ENCODE data around the gene KCNJ10. TPM values are rescaled to one million over a fixed set of nuclear protein-coding genes. Genes with fewer than 3 reads are reported as not detected.

The KCNJ10 gene
- not detected in 5 replicates for total RNA-seq (2022; extraction: Qiagen RNA extraction; ENCODE audit: low read depth)

GRCh38 chr1:160069460-160070231 is at the start of gene KCNJ10:
TSS of gene KCNJ10 (minus strand) at chr1:160070160. CDS start at chr1:160042532, 27,628 bp downstream.

GRCh38 chr1:160115545-160116282 is 45.8 kb upstream of the KCNJ10 start, which contains the start of gene ATP1A2:
TSS of gene ATP1A2 (plus strand) at chr1:160115759. CDS start at chr1:160115862, 103 bp downstream.

GRCh38 chr1:160097911-160098851 is 28.2 kb upstream of the KCNJ10 start, which contains the start of gene IGSF8:
TSS of gene IGSF8 (minus strand) at chr1:160098619. CDS start at chr1:160098472, 147 bp downstream.

GRCh38 chr1:160081261-160081936 is 11.4 kb upstream of the KCNJ10 start, which contains the start of gene KCNJ9:
TSS of gene KCNJ9 (plus strand) at chr1:160081538. CDS start at chr1:160084031, 2,493 bp downstream.

GRCh38 chr1:160031365-160032164 is 38.4 kb downstream of the KCNJ10 start, which contains the start of gene PIGM:
TSS of gene PIGM (minus strand) at chr1:160031990. CDS start at chr1:160031739, 251 bp downstream.

GRCh38 chr1:159953536-159954515 is 116.1 kb downstream of the KCNJ10 start, which contains the start of gene SLAMF9:
TSS of gene SLAMF9 (minus strand) at chr1:159954237. CDS start at chr1:159954137, 100 bp downstream.

Other genes with a start within 250 kb of the KCNJ10 start
- 0.03 to 0.08 TPM (median 0.06 TPM) in 3 of 5 replicates, not detected in the others for gene SLAMF8, start 243.3 kb downstream of the KCNJ10 start, total RNA-seq (2022; extraction: Qiagen RNA extraction; ENCODE audit: low read depth)
- not detected in 5 replicates for gene VSIG8, start 207.5 kb downstream of the KCNJ10 start, total RNA-seq (2022; extraction: Qiagen RNA extraction; ENCODE audit: low read depth)
- gene CFAP45, start 170.0 kb downstream of the KCNJ10 start, total RNA-seq (2022; extraction: Qiagen RNA extraction; ENCODE audit: low read depth): 0.64 to 0.91 TPM (median 0.78 TPM) in 5 replicates
- gene TAGLN2, start 144.7 kb downstream of the KCNJ10 start, total RNA-seq (2022; extraction: Qiagen RNA extraction; ENCODE audit: low read depth): 941 to 1,085 TPM (median 1,033 TPM) in 5 replicates
- 0.17 to 0.27 TPM (median 0.21 TPM) in 5 replicates for gene IGSF9, start 124.5 kb downstream of the KCNJ10 start, total RNA-seq (2022; extraction: Qiagen RNA extraction; ENCODE audit: low read depth)
- gene SLAMF9, start 115.9 kb downstream of the KCNJ10 start, total RNA-seq (2022; extraction: Qiagen RNA extraction; ENCODE audit: low read depth): 0.25 to 1.3 TPM (median 0.82 TPM) in 5 replicates
- gene PIGM, start 38.2 kb downstream of the KCNJ10 start, total RNA-seq (2022; extraction: Qiagen RNA extraction; ENCODE audit: low read depth): 4.0 to 4.8 TPM (median 4.5 TPM) in 5 replicates
- not detected in 5 replicates for gene KCNJ9, start 11.4 kb upstream of the KCNJ10 start, total RNA-seq (2022; extraction: Qiagen RNA extraction; ENCODE audit: low read depth)
- gene IGSF8, start 28.5 kb upstream of the KCNJ10 start, total RNA-seq (2022; extraction: Qiagen RNA extraction; ENCODE audit: low read depth): 6.1 to 9.4 TPM (median 8.9 TPM) in 5 replicates
- gene ATP1A2, start 45.6 kb upstream of the KCNJ10 start, total RNA-seq (2022; extraction: Qiagen RNA extraction; ENCODE audit: low read depth): 0.03 to 0.18 TPM (median 0.06 TPM) in 4 of 5 replicates, not detected in the other
- gene ATP1A4, start 81.4 kb upstream of the KCNJ10 start, total RNA-seq (2022; extraction: Qiagen RNA extraction; ENCODE audit: low read depth): not detected in 5 replicates
- not detected in 5 replicates for gene CASQ1, start 120.4 kb upstream of the KCNJ10 start, total RNA-seq (2022; extraction: Qiagen RNA extraction; ENCODE audit: low read depth)
- gene PEA15, start 135.2 kb upstream of the KCNJ10 start, total RNA-seq (2022; extraction: Qiagen RNA extraction; ENCODE audit: low read depth): 166 to 186 TPM (median 176 TPM) in 5 replicates
- 40.3 to 54.8 TPM (median 47.8 TPM) in 5 replicates for gene DCAF8, start 192.4 kb upstream of the KCNJ10 start, total RNA-seq (2022; extraction: Qiagen RNA extraction; ENCODE audit: low read depth)
- 17.6 to 26.6 TPM (median 25.1 TPM) in 5 replicates for gene PEX19, start 215.0 kb upstream of the KCNJ10 start, total RNA-seq (2022; extraction: Qiagen RNA extraction; ENCODE audit: low read depth)